CD4-positive, CD25-positive, alpha-beta regulatory T cell (primary cell): Measurements from ENCODE around the gene PIWIL4. TPM values are rescaled to one million over a fixed set of nuclear protein-coding genes. Genes with fewer than 3 reads are reported as not detected.
"Not testable (repeated sequence)": the region's sequence is repeated elsewhere in the genome, so short reads cannot be mapped to it uniquely, and the experiment has no call there.

ENCODE experiments used
- ATAC-seq, 2 donors: fragments of 150-1000 bp; cut with Tn5 transposase; one replicate each; pipeline ENCODE4 v1.10.0; 2021; ENCODE audit warnings: low read depth in 2 of 2, moderate number of reproducible peaks in 2 of 2, moderate library complexity in 1 of 2
- DNase-seq, 3 donors: peaks; one replicate each; pipeline versions ENCODE4 v3.0.0 to v3.0.0-alpha.2; 2012 to 2022; ENCODE audit warnings: mixed read lengths in 1 of 3
- H3K27ac ChIP-seq: one replicate; pipeline ENCODE4 v1.7.0; 2013; ENCODE audit warnings: mild to moderate bottlenecking, low read length; ENCODE audit not compliant: insufficient read depth, poor library complexity, severe bottlenecking
- H3K27me3 ChIP-seq: one replicate; pipeline ENCODE4 v1.7.0; 2013; ENCODE audit warnings: low read length; ENCODE audit not compliant: control insufficient read depth, insufficient read depth
- H3K36me3 ChIP-seq: one replicate; pipeline ENCODE4 v1.7.0; 2013; ENCODE audit warnings: mild to moderate bottlenecking, low read length, moderate library complexity; ENCODE audit not compliant: control insufficient read depth, insufficient read depth
- H3K4me1 ChIP-seq: 2 replicates; pipeline ENCODE4 v1.7.0; 2013; ENCODE audit warnings: mild to moderate bottlenecking, low read length; ENCODE audit not compliant: insufficient read depth, control insufficient read depth, poor library complexity, severe bottlenecking
- H3K4me3 ChIP-seq: one replicate; pipeline ENCODE4 v1.7.0; 2013; ENCODE audit warnings: low read depth, mild to moderate bottlenecking, low read length, moderate library complexity
- H3K9me3 ChIP-seq, 2 experiments: 1 replicate in 1 of 2; 2 replicates in 1 of 2; pipeline ENCODE4 v1.7.0; 2013; ENCODE audit warnings: low read length in 2 of 2, mild to moderate bottlenecking in 1 of 2, moderate library complexity in 1 of 2; ENCODE audit not compliant: control insufficient read depth in 2 of 2
- H3K27ac Mint-ChIP-seq, 3 donors: one replicate each; pipeline ENCODE4 v1.8.0; 2020 to 2022; ENCODE audit warnings: mild to moderate bottlenecking in 3 of 3, mixed read lengths in 3 of 3, moderate library complexity in 2 of 3
- H3K27me3 Mint-ChIP-seq: one replicate; pipeline ENCODE4 v1.8.0; 2022; ENCODE audit warnings: mild to moderate bottlenecking, mixed read lengths
- H3K36me3 Mint-ChIP-seq: one replicate; pipeline ENCODE4 v1.8.0; 2020; ENCODE audit warnings: mixed read lengths
- H3K4me1 Mint-ChIP-seq, 4 donors: one replicate each; pipeline ENCODE4 v1.8.0; 2020 to 2022; ENCODE audit warnings: mixed read lengths in 4 of 4, mild to moderate bottlenecking in 1 of 4
- H3K4me3 Mint-ChIP-seq, 4 donors: one replicate each; pipeline ENCODE4 v1.8.0; 2020 to 2022; ENCODE audit warnings: mild to moderate bottlenecking in 4 of 4, mixed read lengths in 4 of 4, moderate library complexity in 3 of 4
- H3K9me3 Mint-ChIP-seq, 7 donors: one replicate each; pipeline ENCODE4 v1.8.0; 2020 to 2022; ENCODE audit warnings: mixed read lengths in 7 of 7, mild to moderate bottlenecking in 3 of 7, moderate library complexity in 2 of 7
- polyA plus RNA-seq, 4 donors: library from polyadenylated mRNA; unstranded; fragments of 300-500 nt; fragmentation: Illumina TruSeq; gene quantifications; one replicate each; pipeline ENCODE4 v1.2.3, GENCODE V29; 2021
- total RNA-seq: library from RNA; stranded (reverse); gene quantifications from one replicate; pipeline ENCODE4 v1.2.3, GENCODE V29; 2022

The PIWIL4 gene
- total and polyA plus RNA-seq, 5 donors from 2014 or later: 0.18 to 1.3 (median 1.3) TPM

GRCh38 chr11:94643186-94643585 lies 76.0 kb downstream of the PIWIL4 start:
- not testable (repeated sequence) for H3K4me3 ChIP-seq, H3K36me3 Mint-ChIP-seq, H3K27me3 ChIP-seq, ATAC-seq, H3K27ac ChIP-seq, DNase-seq, H3K9me3 Mint-ChIP-seq, H3K27ac Mint-ChIP-seq, H3K36me3 ChIP-seq, H3K4me1 Mint-ChIP-seq, H3K9me3 ChIP-seq, H3K27me3 Mint-ChIP-seq, H3K4me1 ChIP-seq, H3K4me3 Mint-ChIP-seq

GRCh38 chr11:94647926-94648325 lies 80.8 kb downstream of the PIWIL4 start:
- DNase-seq (no peak), ATAC-seq (no peak)
- H3K4me3 Mint-ChIP-seq: no peak overlapping the region
- H3K4me1 Mint-ChIP-seq: no peaks in the 10 kb centered on the region
- H3K36me3 ChIP-seq: no peaks in the 10 kb centered on the region
- no peaks in the 10 kb centered on the region for H3K9me3 ChIP-seq
- no peak overlapping the region for H3K27ac ChIP-seq
- H3K27me3 Mint-ChIP-seq: peaks cover 8% of the 10 kb centered on the region
- H3K27ac Mint-ChIP-seq: no peak overlapping the region
- H3K27me3 ChIP-seq: no peaks in the 10 kb centered on the region
- no peak overlapping the region for H3K4me3 ChIP-seq
- no peaks in the 10 kb centered on the region for H3K9me3 Mint-ChIP-seq
- H3K36me3 Mint-ChIP-seq: no peaks in the 10 kb centered on the region
- no peaks in the 10 kb centered on the region for H3K4me1 ChIP-seq

GRCh38 chr11:94648789-94649188 lies 81.6 kb downstream of the PIWIL4 start:
- Mint-ChIP-seq H3K4me3 (no peak overlapping the region), H3K36me3 (no peaks in the 10 kb centered on the region), H3K27me3 (peaks cover 8% of the 10 kb centered on the region), H3K9me3 (no peaks in the 10 kb centered on the region), H3K27ac (no peak overlapping the region), H3K4me1 (no peaks in the 10 kb centered on the region)
- Histone ChIP-seq H3K4me3 (no peak overlapping the region), H3K36me3 (no peaks in the 10 kb centered on the region), H3K4me1 (no peaks in the 10 kb centered on the region), H3K9me3 (no peaks in the 10 kb centered on the region), H3K27me3 (no peaks in the 10 kb centered on the region), H3K27ac (no peak overlapping the region)
- DNase-seq (no peak), ATAC-seq (no peak)

- H3K4me3 Mint-ChIP-seq: no peak overlapping the region
- Histone ChIP-seq H3K36me3 (no peaks in the 10 kb centered on the region), H3K4me3 (no peak overlapping the region), H3K9me3 (no peaks in the 10 kb centered on the region), H3K27ac (no peak overlapping the region), H3K27me3 (no peaks in the 10 kb centered on the region), H3K4me1 (no peaks in the 10 kb centered on the region)
- peaks cover 8% of the 10 kb centered on the region for H3K27me3 Mint-ChIP-seq
- ATAC-seq: no peak
- H3K36me3 Mint-ChIP-seq: no peaks in the 10 kb centered on the region
- H3K9me3 Mint-ChIP-seq: no peaks in the 10 kb centered on the region
- no peak overlapping the region for H3K27ac Mint-ChIP-seq
- no peaks in the 10 kb centered on the region for H3K4me1 Mint-ChIP-seq
- DNase-seq: no peak
These were observed 82.1 kb downstream of the PIWIL4 start for GRCh38 chr11:94649254-94649653.

GRCh38 chr11:94649964-94650623 lies 82.9 kb downstream of the PIWIL4 start:
- peaks cover 8% of the 10 kb centered on the region for H3K27me3 Mint-ChIP-seq

GRCh38 chr11:94650756-94651155 lies 83.6 kb downstream of the PIWIL4 start:
- no peak for ATAC-seq
- no peaks in the 10 kb centered on the region for H3K9me3 ChIP-seq
- no peaks in the 10 kb centered on the region for H3K27me3 ChIP-seq
- H3K36me3 Mint-ChIP-seq: no peaks in the 10 kb centered on the region
- no peak overlapping the region for H3K4me3 Mint-ChIP-seq
- H3K27ac Mint-ChIP-seq: no peak overlapping the region
- no peak overlapping the region for H3K27ac ChIP-seq
- no peak for DNase-seq
- no peaks in the 10 kb centered on the region for H3K4me1 Mint-ChIP-seq
- H3K36me3 ChIP-seq: no peaks in the 10 kb centered on the region
- no peaks in the 10 kb centered on the region for H3K9me3 Mint-ChIP-seq
- H3K4me3 ChIP-seq: no peak overlapping the region
- peaks cover 8% of the 10 kb centered on the region for H3K27me3 Mint-ChIP-seq
- H3K4me1 ChIP-seq: no peaks in the 10 kb centered on the region

More at GRCh38 chr11:94649964-94650623, 82.9 kb downstream of the PIWIL4 start:
- Histone ChIP-seq H3K27me3 (no peaks in the 10 kb centered on the region), H3K4me1 (no peaks in the 10 kb centered on the region), H3K9me3 (no peaks in the 10 kb centered on the region), H3K36me3 (no peaks in the 10 kb centered on the region), H3K4me3 (no peak overlapping the region), H3K27ac (no peak overlapping the region)
- H3K9me3 Mint-ChIP-seq: no peaks in the 10 kb centered on the region
- no peak for ATAC-seq
- H3K4me3 Mint-ChIP-seq: no peak overlapping the region
- no peaks in the 10 kb centered on the region for H3K4me1 Mint-ChIP-seq
- H3K27ac Mint-ChIP-seq: no peak overlapping the region
- no peaks in the 10 kb centered on the region for H3K36me3 Mint-ChIP-seq
- DNase-seq: no peak

- peaks cover 2% of the 10 kb centered on the region for H3K27me3 Mint-ChIP-seq
- H3K36me3 Mint-ChIP-seq: no peaks in the 10 kb centered on the region
- Histone ChIP-seq H3K36me3 (no peaks in the 10 kb centered on the region), H3K27me3 (no peaks in the 10 kb centered on the region), H3K4me1 (no peaks in the 10 kb centered on the region), H3K4me3 (no peak overlapping the region), H3K27ac (no peak overlapping the region), H3K9me3 (no peaks in the 10 kb centered on the region)
- no peak for DNase-seq
- H3K9me3 Mint-ChIP-seq: peaks cover 0 to 1% (median 0%) of the 10 kb centered on the region in 7 donors
- H3K4me1 Mint-ChIP-seq: no peaks in the 10 kb centered on the region
- no peak overlapping the region for H3K4me3 Mint-ChIP-seq
- no peak overlapping the region for H3K27ac Mint-ChIP-seq
- no peak for ATAC-seq
These were observed 85.6 kb downstream of the PIWIL4 start for GRCh38 chr11:94652735-94653284.

GRCh38 chr11:94653561-94653960 lies 86.4 kb downstream of the PIWIL4 start:
- Histone ChIP-seq H3K27me3 (no peaks in the 10 kb centered on the region), H3K4me1 (no peaks in the 10 kb centered on the region), H3K27ac (no peak overlapping the region), H3K4me3 (no peak overlapping the region), H3K36me3 (no peaks in the 10 kb centered on the region), H3K9me3 (no peaks in the 10 kb centered on the region)
- Mint-ChIP-seq H3K4me3 (no peak overlapping the region), H3K27ac (no peak overlapping the region), H3K36me3 (no peaks in the 10 kb centered on the region), H3K4me1 (no peaks in the 10 kb centered on the region), H3K27me3 (no peaks in the 10 kb centered on the region), H3K9me3 (peaks cover 0 to 1% (median 0%) of the 10 kb centered on the region in 7 donors)
- DNase-seq: no peak
- ATAC-seq: no peak
